ENCODE results near the gene PAMR1. TPM values are rescaled to one million over a fixed set of nuclear protein-coding genes. Genes with fewer than 3 reads are reported as not detected.

PAMR1 gene
- total RNA-seq, 1 experiment from 2014 or later: not detected

Other genes starting within 250 kb of the PAMR1 start
- 0.57 TPM in 1 of 2 replicates, not detected in the other for gene SLC1A2, start 106.1 kb downstream of the PAMR1 start, total RNA-seq (2014; rRNA removed; shearing (Covaris generic); ENCODE audit: low replicate concordance)
- 29.1 and 30.5 TPM in 2 replicates for gene FJX1, start 92.8 kb upstream of the PAMR1 start, total RNA-seq (2014; rRNA removed; shearing (Covaris generic); ENCODE audit: low replicate concordance)
- gene TRIM44, start 137.2 kb upstream of the PAMR1 start, total RNA-seq (2014; rRNA removed; shearing (Covaris generic); ENCODE audit: low replicate concordance): 11.7 and 13.0 TPM in 2 replicates

Measured in MG63 (cell line).